Ovary (tissue), 3 donors: ENCODE data around the gene GH2.

Experiments
- EP300 ChIP-seq: sonication (generic); formaldehyde crosslinking; IDR thresholded peaks from one replicate; pipeline ENCODE4 v1.6.1; 2017; ENCODE audit warnings: antibody characterized with exemption
- POLR2A ChIP-seq: fragments of 450-650 bp; IDR thresholded peaks from one replicate; pipeline ENCODE4 v1.6.1; 2017; ENCODE audit warnings: antibody characterized with exemption, mild to moderate bottlenecking, moderate library complexity
- TF ChIP-seq, protein P1 (sequence below), 3 donors: fragments of 450-650 bp in 2 of 3; fragments of 200-600 bp in 1 of 3; IDR thresholded peaks; one replicate each; pipeline versions ENCODE4 v1.5.1 to v1.8.0; 2016 to 2022; ENCODE audit warnings: antibody characterized with exemption in 3 of 3, mild to moderate bottlenecking in 1 of 3
- donor health status: DM: no; HTN: no; CAD: no.

DNA sequence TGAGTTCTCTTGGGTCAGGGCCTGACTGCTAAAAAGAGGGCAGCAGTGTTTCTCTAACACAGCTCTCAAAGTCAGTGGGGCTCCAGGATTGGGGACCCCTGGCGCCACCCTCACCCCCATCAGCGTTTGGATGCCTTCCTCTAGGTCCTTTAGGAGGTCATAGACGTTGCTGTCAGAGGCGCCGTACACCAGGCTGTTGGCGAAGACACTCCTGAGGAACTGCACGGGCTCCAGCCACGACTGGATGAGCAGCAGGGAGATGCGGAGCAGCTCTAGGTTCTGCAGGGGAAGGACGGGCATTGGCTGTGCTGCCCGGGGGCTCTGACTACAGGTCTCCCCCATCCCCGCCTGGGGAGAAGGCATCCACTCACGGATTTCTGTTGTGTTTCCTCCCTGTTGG, 35.9 kb upstream of the GH2 start:
- TF ChIP-seq, protein P1, sequence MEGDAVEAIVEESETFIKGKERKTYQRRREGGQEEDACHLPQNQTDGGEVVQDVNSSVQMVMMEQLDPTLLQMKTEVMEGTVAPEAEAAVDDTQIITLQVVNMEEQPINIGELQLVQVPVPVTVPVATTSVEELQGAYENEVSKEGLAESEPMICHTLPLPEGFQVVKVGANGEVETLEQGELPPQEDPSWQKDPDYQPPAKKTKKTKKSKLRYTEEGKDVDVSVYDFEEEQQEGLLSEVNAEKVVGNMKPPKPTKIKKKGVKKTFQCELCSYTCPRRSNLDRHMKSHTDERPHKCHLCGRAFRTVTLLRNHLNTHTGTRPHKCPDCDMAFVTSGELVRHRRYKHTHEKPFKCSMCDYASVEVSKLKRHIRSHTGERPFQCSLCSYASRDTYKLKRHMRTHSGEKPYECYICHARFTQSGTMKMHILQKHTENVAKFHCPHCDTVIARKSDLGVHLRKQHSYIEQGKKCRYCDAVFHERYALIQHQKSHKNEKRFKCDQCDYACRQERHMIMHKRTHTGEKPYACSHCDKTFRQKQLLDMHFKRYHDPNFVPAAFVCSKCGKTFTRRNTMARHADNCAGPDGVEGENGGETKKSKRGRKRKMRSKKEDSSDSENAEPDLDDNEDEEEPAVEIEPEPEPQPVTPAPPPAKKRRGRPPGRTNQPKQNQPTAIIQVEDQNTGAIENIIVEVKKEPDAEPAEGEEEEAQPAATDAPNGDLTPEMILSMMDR (IDR thresholded peaks at IDR 0.05): no peak
- no peak for TF ChIP-seq POLR2A
- TF ChIP-seq EP300: no peak
